Lower leg skin (tissue), 3 donors: Measurements from ENCODE around the gene MPRIP.

Experiments used
- POLR2A ChIP-seq, 2 donors: fragments of 450-650 bp; IDR thresholded peaks; one replicate each; pipeline ENCODE4 v1.6.1; 2016 to 2017; ENCODE audit warnings: antibody characterized with exemption in 2 of 2, mild to moderate bottlenecking in 1 of 2, moderate library complexity in 1 of 2
- TF ChIP-seq, protein P1 (sequence below), 3 donors: fragments of 450-650 bp; IDR thresholded peaks; one replicate each; pipeline ENCODE4 v1.5.1; 2016; ENCODE audit warnings: antibody characterized with exemption in 3 of 3, mild to moderate bottlenecking in 3 of 3, moderate library complexity in 2 of 3

GRCh38 chr17:17062866-17063265, 20.6 kb downstream of the MPRIP start:
- TF ChIP-seq, protein P1, sequence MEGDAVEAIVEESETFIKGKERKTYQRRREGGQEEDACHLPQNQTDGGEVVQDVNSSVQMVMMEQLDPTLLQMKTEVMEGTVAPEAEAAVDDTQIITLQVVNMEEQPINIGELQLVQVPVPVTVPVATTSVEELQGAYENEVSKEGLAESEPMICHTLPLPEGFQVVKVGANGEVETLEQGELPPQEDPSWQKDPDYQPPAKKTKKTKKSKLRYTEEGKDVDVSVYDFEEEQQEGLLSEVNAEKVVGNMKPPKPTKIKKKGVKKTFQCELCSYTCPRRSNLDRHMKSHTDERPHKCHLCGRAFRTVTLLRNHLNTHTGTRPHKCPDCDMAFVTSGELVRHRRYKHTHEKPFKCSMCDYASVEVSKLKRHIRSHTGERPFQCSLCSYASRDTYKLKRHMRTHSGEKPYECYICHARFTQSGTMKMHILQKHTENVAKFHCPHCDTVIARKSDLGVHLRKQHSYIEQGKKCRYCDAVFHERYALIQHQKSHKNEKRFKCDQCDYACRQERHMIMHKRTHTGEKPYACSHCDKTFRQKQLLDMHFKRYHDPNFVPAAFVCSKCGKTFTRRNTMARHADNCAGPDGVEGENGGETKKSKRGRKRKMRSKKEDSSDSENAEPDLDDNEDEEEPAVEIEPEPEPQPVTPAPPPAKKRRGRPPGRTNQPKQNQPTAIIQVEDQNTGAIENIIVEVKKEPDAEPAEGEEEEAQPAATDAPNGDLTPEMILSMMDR (IDR thresholded peaks at IDR 0.05) = no peak
- TF ChIP-seq POLR2A (IDR thresholded peaks at IDR 0.05) = no peak
